Retinal pigment epithelial cell (primary cell): ENCODE measurements around the gene NMUR1.

Source experiments
- DNase-seq: peaks from one replicate; pipeline ENCODE4 v3.0.0-alpha.2; 2010; ENCODE audit warnings: low read depth
- H3K4me3 ChIP-seq: 2 replicates; pipeline ENCODE4 v1.5.1; 2011; ENCODE audit warnings: mild to moderate bottlenecking, low read length, control low read depth, moderate library complexity
- CTCF ChIP-seq: conservative IDR thresholded peaks from 2 replicates; pipeline ENCODE4 v1.5.1; 2011; ENCODE audit warnings: low read depth, low read length, control low read depth, inconsistent platforms

Gene NMUR1

GRCh38 chr2:231531466-231531865, 1.2 kb upstream of the NMUR1 start:
- no peak overlapping the region for H3K4me3 ChIP-seq
- TF ChIP-seq CTCF: no peak
- no peak for DNase-seq

GRCh38 chr2:231528636-231529030, 1.6 kb downstream of the NMUR1 start:
- no peak overlapping the region for H3K4me3 ChIP-seq
- TF ChIP-seq CTCF: no peak
- DNase-seq: no peak

- H3K4me3 ChIP-seq: no peak overlapping the region
- DNase-seq: no peak
- no peak for TF ChIP-seq CTCF
These were observed 2.1 kb downstream of the NMUR1 start for GRCh38 chr2:231527955-231528635.

DNA sequence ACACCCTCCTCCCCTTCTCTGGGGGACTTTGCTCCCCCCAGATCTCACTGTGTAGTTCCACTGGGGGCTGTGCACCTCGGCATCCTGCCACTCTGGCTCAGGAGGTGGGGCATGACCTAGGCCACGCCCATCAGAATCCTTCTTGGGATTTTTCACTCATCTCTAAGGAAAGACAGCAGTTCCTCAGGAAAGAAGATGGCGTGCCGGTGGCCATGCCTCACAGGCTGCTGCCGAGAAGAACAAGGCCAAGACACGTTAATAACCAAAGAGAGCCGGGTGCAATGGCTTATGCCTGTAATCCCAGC, 3.2 kb downstream of the NMUR1 start:
- TF ChIP-seq CTCF: no peak
- DNase-seq: no peak

DNA sequence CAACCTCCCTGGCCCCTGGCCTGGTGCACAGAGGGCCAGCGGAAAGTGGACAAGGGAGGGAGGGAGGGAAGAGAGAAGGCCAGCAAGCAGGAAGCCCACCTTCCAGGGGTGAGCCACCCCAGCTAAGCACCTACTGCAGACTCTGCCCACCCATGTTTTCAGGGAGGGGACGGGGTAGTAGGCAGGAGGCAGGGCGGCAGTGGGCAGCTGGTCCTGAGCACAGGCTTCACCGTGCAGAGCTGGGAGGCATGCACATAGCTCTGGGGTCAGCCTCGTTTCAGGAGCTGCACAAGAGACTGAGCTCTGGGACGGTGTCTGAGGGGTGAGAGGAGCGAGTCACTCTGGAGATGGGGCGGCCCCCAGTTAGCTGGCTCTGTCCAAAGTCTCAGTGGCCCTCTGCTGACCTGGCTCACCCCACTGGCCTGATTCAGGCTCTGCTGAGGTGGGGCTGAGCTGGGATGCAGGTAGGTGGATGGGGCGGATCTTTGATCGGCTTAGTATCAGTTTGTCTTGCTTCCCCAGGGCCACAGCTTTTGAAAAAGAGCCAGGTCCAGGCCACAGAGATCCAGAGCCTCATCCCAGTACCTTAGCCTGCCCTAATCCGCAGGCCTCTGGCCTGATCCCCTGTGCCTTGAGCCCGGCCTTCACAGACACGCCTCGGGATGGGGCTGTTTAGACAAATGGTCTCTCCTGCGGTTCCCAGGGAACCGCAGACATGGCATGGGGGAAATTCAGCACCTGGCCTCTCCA, 3.7 kb downstream of the NMUR1 start:
- no peak for DNase-seq
- H3K4me3 ChIP-seq: no peak overlapping the region
- no peak for TF ChIP-seq CTCF

More for the DNA sequence above, 3.2 kb downstream of the NMUR1 start:
- no peak overlapping the region for H3K4me3 ChIP-seq

- no peak overlapping the region for H3K4me3 ChIP-seq
- DNase-seq: no peak
- no peak for TF ChIP-seq CTCF
These were observed 4.7 kb downstream of the NMUR1 start for GRCh38 chr2:231525248-231526163.
